Stimulated activated CD8-positive, alpha-beta memory T cell treated with anti-CD3 and anti-CD28 coated beads, Interleukin-15, amount 100 ng/mL, for 1 hour (primary cell): ENCODE measurements around the gene TMPRSS2.
"Not testable (repeated sequence)": the region's sequence is repeated elsewhere in the genome, so short reads cannot be mapped to it uniquely, and the experiment has no call there.

Experiments
- DNase-seq: peaks from one replicate; pipeline ENCODE4 v3.0.0-alpha.2; 2020; ENCODE audit warnings: low read depth

Gene TMPRSS2

GRCh38 chr21:41426676-41427404 is 81.1 kb downstream of the TMPRSS2 start:
- no peak for DNase-seq

DNA sequence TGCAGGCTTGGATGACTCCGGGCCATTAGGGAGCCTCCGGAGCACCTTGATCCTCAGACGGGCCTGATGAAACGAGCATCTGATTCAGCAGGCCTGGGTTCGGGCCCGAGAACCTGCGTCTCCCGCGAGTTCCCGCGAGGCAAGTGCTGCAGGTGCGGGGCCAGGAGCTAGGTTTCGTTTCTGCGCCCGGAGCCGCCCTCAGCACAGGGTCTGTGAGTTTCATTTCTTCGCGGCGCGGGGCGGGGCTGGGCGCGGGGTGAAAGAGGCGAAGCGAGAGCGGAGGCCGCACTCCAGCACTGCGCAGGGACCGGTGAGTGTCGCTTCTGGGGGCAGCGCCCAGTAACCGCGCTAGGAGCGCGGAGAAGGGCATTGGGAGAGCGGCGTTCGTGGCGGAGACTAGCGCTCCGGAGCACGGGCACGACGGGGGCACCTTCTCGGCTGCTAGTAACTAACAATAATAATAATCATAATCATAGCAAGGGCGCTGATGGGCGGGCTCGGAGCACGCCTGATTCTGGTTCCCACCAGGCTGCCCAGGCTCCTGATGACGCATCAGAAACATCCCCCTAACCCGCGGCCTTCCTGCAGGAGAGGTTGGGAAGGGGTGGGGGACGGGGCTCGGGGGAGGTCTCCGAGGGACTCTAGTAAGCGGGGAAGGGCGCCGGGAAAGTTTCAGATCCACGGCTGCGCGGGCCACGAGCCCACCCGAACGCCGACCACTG is 81.8 kb downstream of the TMPRSS2 start, which contains the start of gene MX1:
MX1 (plus strand) TSS at position 286 of the 722 bp plus-strand sequence. CDS start 5,832 bp downstream, outside the sequence.
- peak; percentile 91 for DNase-seq

DNA sequence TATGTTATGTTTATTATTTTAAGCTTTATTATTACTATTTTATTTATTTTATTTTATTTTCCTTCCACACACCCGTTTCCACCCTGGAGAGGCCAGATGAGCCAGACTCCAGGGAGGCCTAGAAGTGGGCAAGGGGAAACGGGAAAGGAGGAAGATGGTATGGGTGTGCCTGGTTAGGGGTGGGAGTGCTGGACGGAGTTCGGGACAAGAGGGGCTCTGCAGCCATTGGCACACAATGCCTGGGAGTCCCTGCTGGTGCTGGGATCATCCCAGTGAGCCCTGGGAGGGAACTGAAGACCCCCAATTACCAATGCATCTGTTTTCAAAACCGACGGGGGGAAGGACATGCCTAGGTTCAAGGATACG is 82.4 kb downstream of the TMPRSS2 start:
- DNase-seq, result no peak

DNA sequence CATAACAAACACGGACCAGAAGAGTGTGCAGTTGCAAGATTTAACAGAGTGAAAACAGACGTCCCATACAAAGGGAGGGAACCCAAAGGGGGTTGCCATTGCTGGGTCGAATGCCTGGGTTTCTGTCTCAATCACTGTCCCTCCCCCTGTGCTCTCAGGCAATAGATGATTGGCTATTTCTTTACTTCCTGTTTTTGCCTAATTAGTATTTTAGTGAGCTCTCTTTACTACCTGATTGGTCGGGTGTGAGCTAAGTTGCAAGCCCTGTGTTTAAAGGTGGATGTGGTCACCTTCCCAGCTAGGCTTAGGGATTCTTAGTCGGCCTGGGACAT is 84.7 kb downstream of the TMPRSS2 start:
- not testable (repeated sequence) for DNase-seq

GRCh38 chr21:41422546-41423304 is 85.2 kb downstream of the TMPRSS2 start:
- DNase-seq, result no peak

GRCh38 chr21:41420998-41421397 is 87.0 kb downstream of the TMPRSS2 start:
- not testable (repeated sequence) for DNase-seq

DNA sequence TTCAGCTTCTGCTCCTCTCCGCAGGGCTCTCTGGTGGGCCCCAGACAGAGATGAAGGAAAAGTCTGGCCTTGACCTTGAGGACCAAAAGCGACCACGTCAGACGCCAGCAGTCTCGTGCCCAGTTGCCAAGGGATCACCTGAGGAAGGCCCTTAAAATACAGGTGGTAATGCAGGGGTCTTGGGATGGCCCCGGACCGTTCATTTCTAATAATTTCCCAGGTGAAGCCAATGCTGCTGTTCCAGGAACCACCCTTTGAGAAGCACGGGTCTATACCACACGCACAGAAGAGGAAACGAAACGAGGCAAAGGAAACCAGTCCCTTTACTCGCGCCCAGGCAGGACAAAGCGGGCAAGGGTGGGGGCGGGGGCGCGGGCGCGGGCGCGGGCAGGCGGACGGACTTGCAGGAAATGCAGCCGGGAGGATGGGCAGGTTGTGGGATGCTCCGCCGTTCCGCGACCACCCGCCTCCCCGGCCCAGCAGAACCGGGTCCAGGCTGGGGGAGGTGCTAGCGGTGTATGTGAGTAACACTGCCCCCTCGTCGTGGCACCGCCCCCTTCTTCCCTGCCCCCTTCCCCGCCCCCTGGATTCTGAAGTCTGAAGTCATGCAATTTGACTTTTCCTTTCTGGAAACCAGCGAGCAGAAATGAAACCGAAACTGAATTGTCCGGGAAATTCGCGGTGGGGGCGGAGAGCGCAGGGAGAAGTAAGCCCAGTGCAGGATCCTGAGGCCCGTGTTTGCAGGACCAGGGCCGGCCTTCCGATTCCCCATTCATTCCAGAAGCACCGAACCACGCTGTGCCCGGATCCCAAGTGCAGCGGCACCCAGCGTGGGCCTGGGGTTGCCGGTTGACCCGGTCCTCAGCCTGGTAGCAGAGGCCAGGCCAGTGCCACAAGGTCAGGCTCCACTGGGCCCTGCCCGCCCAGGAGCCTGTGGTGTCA is 87.8 kb downstream of the TMPRSS2 start:
- peak; percentile 46 for DNase-seq

DNA sequence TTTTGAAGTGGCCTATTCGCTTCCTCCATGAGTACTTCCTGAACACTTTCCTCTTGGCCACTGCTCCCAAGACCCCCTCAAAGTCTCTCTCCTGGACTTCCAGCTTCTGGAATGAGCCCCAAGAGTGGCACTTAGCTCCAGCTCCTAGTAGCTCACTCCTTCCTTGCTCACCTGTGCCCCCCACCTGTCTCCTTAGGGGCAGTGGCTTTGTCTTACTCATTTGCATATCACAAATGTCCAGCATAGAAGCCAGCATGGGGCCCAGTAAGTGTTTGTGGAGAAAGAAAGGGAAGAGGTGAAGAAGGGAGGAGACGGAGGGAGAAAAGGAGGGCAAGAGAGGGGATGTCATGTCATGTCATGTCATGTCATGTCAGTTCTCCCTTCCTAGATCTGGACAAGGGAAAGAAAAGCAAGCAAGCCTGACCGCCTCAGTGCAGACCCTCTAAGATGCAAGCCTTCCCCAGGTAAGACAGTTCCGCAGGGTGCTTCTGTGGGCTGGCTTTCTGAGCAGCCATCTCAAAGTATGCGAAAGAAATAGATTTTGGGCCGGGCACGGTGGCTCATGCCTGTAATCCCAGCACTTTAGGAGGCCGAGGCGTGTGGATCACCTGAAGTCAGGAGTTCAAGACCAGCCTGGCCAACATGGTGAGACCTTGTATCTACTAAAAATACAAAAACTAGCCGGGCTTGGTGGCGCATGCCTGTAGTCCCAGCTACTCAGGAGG is 88.8 kb downstream of the TMPRSS2 start:
- DNase-seq, result no peak

- DNase-seq, result no peak
Measured at GRCh38 chr21:41418393-41418792, 89.6 kb downstream of the TMPRSS2 start.

GRCh38 chr21:41417505-41417904 is 90.5 kb downstream of the TMPRSS2 start:
- DNase-seq, result not testable (repeated sequence)
